GM13976 (cell line): Measurements from ENCODE around the gene MUC13.

Experiments used
- DNase-seq: peaks from one replicate; pipeline ENCODE4 v3.0.0; 2012; ENCODE audit warnings: low spot score
- CTCF ChIP-seq: IDR thresholded peaks from 2 replicates; pipeline ENCODE4 v1.5.1; 2012; ENCODE audit warnings: borderline replicate concordance, mild to moderate bottlenecking; ENCODE audit not compliant: insufficient read depth; ENCODE audit errors: extremely low read depth, missing control alignments, control extremely low read depth
- in situ Hi-C: fragments of 300-500 bp; cut with MboI; formaldehyde crosslinking; loops from one replicate; pipeline ENCODE4 v1.12.0; 2022; ENCODE audit warnings: low sequenced_read_pairs, mixed read lengths, inconsistent platforms; ENCODE audit not compliant: unreplicated experiment

The MUC13 gene

GRCh38 chr3:124924741-124925140 is 9.8 kb downstream of the MUC13 start:
- in situ Hi-C loops = no loop called here
- no peak for TF ChIP-seq CTCF
- no peak for DNase-seq

- in situ Hi-C loops = no loop called here
- DNase-seq = no peak
- no peak for TF ChIP-seq CTCF
Measured at GRCh38 chr3:124923833-124924232, 10.7 kb downstream of the MUC13 start.

- no peak for TF ChIP-seq CTCF
- no peak for DNase-seq
- in situ Hi-C loops = no loop called here
Measured at GRCh38 chr3:124920718-124921117, 13.8 kb downstream of the MUC13 start.

- in situ Hi-C loops = no loop called here
- no peak for TF ChIP-seq CTCF
- DNase-seq = no peak
Measured at GRCh38 chr3:124919756-124920155, 14.8 kb downstream of the MUC13 start.

- in situ Hi-C loops = no loop called here
- TF ChIP-seq CTCF = no peak
- DNase-seq = no peak
Measured at GRCh38 chr3:124918524-124918923, 16.0 kb downstream of the MUC13 start.

- in situ Hi-C loops = no loop called here
- TF ChIP-seq CTCF = no peak
- DNase-seq = no peak
Measured at GRCh38 chr3:124916837-124917409, 17.6 kb downstream of the MUC13 start.
